C4-2B (cell line): ENCODE results near the gene PUSL1.
A peak's percentile ranks its signal among the peaks of the same experiment; 100 is the strongest.

Source experiments
- H3K27ac ChIP-seq: fragments of 450-650 bp; 2 replicates; pipeline ENCODE4 v1.5.1; 2017
- CTCF ChIP-seq: fragments of 450-650 bp; conservative IDR thresholded peaks from 2 replicates; pipeline ENCODE4 v1.5.1; 2017; ENCODE audit warnings: mild to moderate bottlenecking
- ZFX ChIP-seq: fragments of 450-650 bp; IDR thresholded peaks from 2 replicates; pipeline ENCODE4 v1.6.1; 2017

Gene PUSL1

GRCh38 chr1:1297802-1298424 is 10.5 kb upstream of the PUSL1 start:
- H3K27ac ChIP-seq: no peak overlapping the region
- TF ChIP-seq CTCF (no peak), ZFX (no peak)

GRCh38 chr1:1298861-1299685 is 9.3 kb upstream of the PUSL1 start:
- no peak for TF ChIP-seq ZFX
- TF ChIP-seq CTCF: no peak
- no peak overlapping the region; the same call in 1 of the 2 replicates for H3K27ac ChIP-seq

GRCh38 chr1:1299686-1300351 is 8.6 kb upstream of the PUSL1 start:
- H3K27ac ChIP-seq: peak overlapping the region; percentile 27
- peak; percentile 53 for TF ChIP-seq CTCF
- no peak for TF ChIP-seq ZFX

- TF ChIP-seq CTCF (no peak; the same call in 1 of the 2 replicates), ZFX (no peak)
- peak overlapping the region; percentile 27 for H3K27ac ChIP-seq
These were observed 8.1 kb upstream of the PUSL1 start for GRCh38 chr1:1300352-1300739.

GRCh38 chr1:1302006-1302430 is 6.4 kb upstream of the PUSL1 start:
- H3K27ac ChIP-seq: no peak overlapping the region; the same call in 1 of the 2 replicates
- peak; percentile 77 for TF ChIP-seq CTCF
- no peak for TF ChIP-seq ZFX

GRCh38 chr1:1302951-1303509 is 5.4 kb upstream of the PUSL1 start:
- no peak for TF ChIP-seq ZFX
- TF ChIP-seq CTCF: no peak
- H3K27ac ChIP-seq: no peak overlapping the region
